NCI-H82 (cell line): Measurements from ENCODE around the gene TSPAN18.

Source experiments
- DNase-seq: peaks from one replicate; lab custom pipeline; 2025; lab: John Stamatoyannopoulos, UW

TSPAN18 gene

GRCh38 chr11:44848203-44848962 is 121.6 kb downstream of the TSPAN18 start:
- DNase-seq = no peak

- DNase-seq = no peak
These were observed 122.2 kb downstream of the TSPAN18 start for GRCh38 chr11:44848963-44849350.

GRCh38 chr11:44849424-44849823 is 122.7 kb downstream of the TSPAN18 start:
- DNase-seq = no peak

- DNase-seq = no peak
These were observed 123.2 kb downstream of the TSPAN18 start for GRCh38 chr11:44849922-44850321.

GRCh38 chr11:44851496-44851895 is 124.7 kb downstream of the TSPAN18 start:
- no peak for DNase-seq

GRCh38 chr11:44852159-44852747 is 125.5 kb downstream of the TSPAN18 start:
- no peak for DNase-seq

- no peak for DNase-seq
These were observed 126.2 kb downstream of the TSPAN18 start for GRCh38 chr11:44852952-44853351.

- DNase-seq = no peak
These were observed 126.9 kb downstream of the TSPAN18 start for GRCh38 chr11:44853666-44854065.

- no peak for DNase-seq
These were observed 127.3 kb downstream of the TSPAN18 start for GRCh38 chr11:44854086-44854485.

GRCh38 chr11:44854741-44855492 is 128.2 kb downstream of the TSPAN18 start:
- no peak for DNase-seq

- DNase-seq = no peak
These were observed 128.7 kb downstream of the TSPAN18 start for GRCh38 chr11:44855493-44855849.

GRCh38 chr11:44857490-44858090 is 130.8 kb downstream of the TSPAN18 start:
- DNase-seq = no peak

- DNase-seq = peak; percentile 24
These were observed 132.2 kb downstream of the TSPAN18 start for GRCh38 chr11:44858796-44859527.

GRCh38 chr11:44859528-44859925 is 132.8 kb downstream of the TSPAN18 start:
- no peak for DNase-seq

GRCh38 chr11:44860346-44860745 is 133.6 kb downstream of the TSPAN18 start:
- DNase-seq = no peak

GRCh38 chr11:44861849-44862557 is 135.2 kb downstream of the TSPAN18 start:
- peak; percentile 78 for DNase-seq

GRCh38 chr11:44862558-44863101 is 135.9 kb downstream of the TSPAN18 start:
- no peak for DNase-seq

- DNase-seq = no peak
These were observed 136.5 kb downstream of the TSPAN18 start for GRCh38 chr11:44863231-44863630.

GRCh38 chr11:44865866-44866272 is 139.1 kb downstream of the TSPAN18 start:
- no peak for DNase-seq

GRCh38 chr11:44866286-44866685 is 139.5 kb downstream of the TSPAN18 start:
- DNase-seq = no peak

GRCh38 chr11:44868021-44868420 is 141.3 kb downstream of the TSPAN18 start:
- peak; percentile 30 for DNase-seq
